ENCODE data around the gene PARP12. TPM values are rescaled to one million over a fixed set of nuclear protein-coding genes. Genes with fewer than 3 reads are reported as not detected.
A peak's percentile ranks its signal among the peaks of the same experiment; 100 is the strongest.
"Not testable (repeated sequence)": the region's sequence is repeated elsewhere in the genome, so short reads cannot be mapped to it uniquely, and the experiment has no call there.

The PARP12 gene
- total RNA-seq (10 to 100 TPM; 49.6 to 56.8 TPM), polyA plus RNA-seq (10 to 100 TPM; 30.0 to 45.7 TPM)
- long read RNA-seq, donor 1, partial matches to known transcripts: 0 of 1 reads
- long read RNA-seq, donor 1, other reads (novel, unspliced or antisense): 0 of 1 reads
- long read RNA-seq, donor 2, partial matches to known transcripts: 0 of 1 reads
- long read RNA-seq, donor 2, other reads (novel, unspliced or antisense): 0 of 1 reads
- long read RNA-seq, donor 3, partial matches to known transcripts: 0 of 1 reads
- long read RNA-seq, donor 3, other reads (novel, unspliced or antisense): 0 of 1 reads
- long read RNA-seq, donor 4: 0 reads
- long read RNA-seq, donor 5: 0 reads

GRCh38 chr7:140062528-140063299, at the start of gene PARP12:
TSS of gene PARP12 (minus strand) at chr7:140062951. CDS start at chr7:140062847, 104 bp downstream.
- 0 to 1% methylated on average over 103 to 106 of the region's 106 CpGs for WGBS, 2 donors

GRCh38 chr7:140108777-140109176, 46.0 kb upstream of the PARP12 start:
- not testable (repeated sequence) for ATAC-seq (ENCODE audit: insufficient read depth, low FRiP score); H3K4me1 ChIP-seq (ENCODE audit: control insufficient read depth in 5 of 5, insufficient read depth in 5 of 5, low read length in 5 of 5); DNase-seq; H3K4me3 ChIP-seq; H3K27me3 ChIP-seq (ENCODE audit: control insufficient read depth in 3 of 3, insufficient read depth in 3 of 3, low read length in 2 of 3); H3K9me3 ChIP-seq (ENCODE audit: control insufficient read depth in 4 of 4, insufficient read depth in 3 of 4, low read length in 3 of 4); H3K27ac ChIP-seq (ENCODE audit: low read depth in 1 of 2, low read length in 1 of 2); H3K9ac ChIP-seq (ENCODE audit: insufficient read depth in 1 of 2, low read length in 2 of 2)
- WGBS, 2 donors: 91 to 96% methylated on average over 8 of the region's 8 CpGs
- peaks cover 9 to 17% (median 10%) of the 10 kb centered on the region in 4 donors for H3K36me3 ChIP-seq (ENCODE audit: control insufficient read depth in 4 of 4, insufficient read depth in 4 of 4, low read length in 4 of 4)

More at GRCh38 chr7:140062528-140063299, at the start of gene PARP12:
- peak; percentile 89 for ATAC-seq (ENCODE audit: insufficient read depth, low FRiP score)
- Histone ChIP-seq H3K36me3 (ENCODE audit: control insufficient read depth in 4 of 4, insufficient read depth in 4 of 4, low read length in 4 of 4) (peaks cover 0 to under 1% (median 0%) of the 10 kb centered on the region in 4 donors), H3K27me3 (ENCODE audit: control insufficient read depth in 3 of 3, insufficient read depth in 3 of 3, low read length in 2 of 3) (no peaks in the 10 kb centered on the region), H3K4me3 (peak within 1 kb of the TSS; percentile 94), H3K9me3 (ENCODE audit: control insufficient read depth in 4 of 4, insufficient read depth in 3 of 4, low read length in 3 of 4) (peaks cover 0 to 5% (median 2%) of the 10 kb centered on the region in 4 donors), H3K27ac (ENCODE audit: low read depth in 1 of 2, low read length in 1 of 2) (peak within 1 kb of the TSS; percentile 81 to 99), H3K4me1 (ENCODE audit: control insufficient read depth in 5 of 5, insufficient read depth in 5 of 5, low read length in 5 of 5) (peaks cover 5 to 25% (median 10%) of the 10 kb centered on the region in 5 donors), H3K9ac (ENCODE audit: insufficient read depth in 1 of 2, low read length in 2 of 2) (peak within 1 kb of the TSS; percentile 24 to 91)
- TF ChIP-seq CTCF (IDR thresholded peaks at IDR 0.05; ENCODE audit: control extremely low read depth, extremely low read depth): no peak
- DNase-seq: peak; percentile 85 to 90 (median 86)

- no peak overlapping the region for H3K27ac ChIP-seq (ENCODE audit: low read depth in 1 of 2, low read length in 1 of 2)
- 89 to 92% methylated on average over 4 of the region's 4 CpGs for WGBS, 2 donors
Measured at GRCh38 chr7:140096459-140096858, 33.7 kb upstream of the PARP12 start.

More at GRCh38 chr7:140096459-140096858, 33.7 kb upstream of the PARP12 start:
- ATAC-seq (ENCODE audit: insufficient read depth, low FRiP score) (no peak), DNase-seq (no peak)
- Histone ChIP-seq H3K27me3 (ENCODE audit: control insufficient read depth in 3 of 3, insufficient read depth in 3 of 3, low read length in 2 of 3) (no peaks in the 10 kb centered on the region), H3K4me3 (no peak overlapping the region), H3K4me1 (ENCODE audit: control insufficient read depth in 5 of 5, insufficient read depth in 5 of 5, low read length in 5 of 5) (no peaks in the 10 kb centered on the region), H3K9ac (ENCODE audit: insufficient read depth in 1 of 2, low read length in 2 of 2) (no peak overlapping the region), H3K36me3 (ENCODE audit: control insufficient read depth in 4 of 4, insufficient read depth in 4 of 4, low read length in 4 of 4) (peaks cover 18 to 48% (median 30%) of the 10 kb centered on the region in 4 donors), H3K9me3 (ENCODE audit: control insufficient read depth in 4 of 4, insufficient read depth in 3 of 4, low read length in 3 of 4) (no peaks in the 10 kb centered on the region)
- TF ChIP-seq CTCF (IDR thresholded peaks at IDR 0.05; ENCODE audit: control extremely low read depth, extremely low read depth): no peak

Data from lung (tissue), 16 donors.